HG03520 (cell line): ENCODE measurements around the gene NLRC3.
"Not testable (repeated sequence)": the region's sequence is repeated elsewhere in the genome, so short reads cannot be mapped to it uniquely, and the experiment has no call there.

ENCODE experiments used
- ATAC-seq: cut with Tn5 transposase; IDR thresholded peaks from one replicate; pipeline ENCODE4 v1.9.1; 2021; ENCODE audit warnings: mild to moderate bottlenecking, moderate library complexity; ENCODE audit not compliant: unreplicated experiment

NLRC3 gene, protein sequence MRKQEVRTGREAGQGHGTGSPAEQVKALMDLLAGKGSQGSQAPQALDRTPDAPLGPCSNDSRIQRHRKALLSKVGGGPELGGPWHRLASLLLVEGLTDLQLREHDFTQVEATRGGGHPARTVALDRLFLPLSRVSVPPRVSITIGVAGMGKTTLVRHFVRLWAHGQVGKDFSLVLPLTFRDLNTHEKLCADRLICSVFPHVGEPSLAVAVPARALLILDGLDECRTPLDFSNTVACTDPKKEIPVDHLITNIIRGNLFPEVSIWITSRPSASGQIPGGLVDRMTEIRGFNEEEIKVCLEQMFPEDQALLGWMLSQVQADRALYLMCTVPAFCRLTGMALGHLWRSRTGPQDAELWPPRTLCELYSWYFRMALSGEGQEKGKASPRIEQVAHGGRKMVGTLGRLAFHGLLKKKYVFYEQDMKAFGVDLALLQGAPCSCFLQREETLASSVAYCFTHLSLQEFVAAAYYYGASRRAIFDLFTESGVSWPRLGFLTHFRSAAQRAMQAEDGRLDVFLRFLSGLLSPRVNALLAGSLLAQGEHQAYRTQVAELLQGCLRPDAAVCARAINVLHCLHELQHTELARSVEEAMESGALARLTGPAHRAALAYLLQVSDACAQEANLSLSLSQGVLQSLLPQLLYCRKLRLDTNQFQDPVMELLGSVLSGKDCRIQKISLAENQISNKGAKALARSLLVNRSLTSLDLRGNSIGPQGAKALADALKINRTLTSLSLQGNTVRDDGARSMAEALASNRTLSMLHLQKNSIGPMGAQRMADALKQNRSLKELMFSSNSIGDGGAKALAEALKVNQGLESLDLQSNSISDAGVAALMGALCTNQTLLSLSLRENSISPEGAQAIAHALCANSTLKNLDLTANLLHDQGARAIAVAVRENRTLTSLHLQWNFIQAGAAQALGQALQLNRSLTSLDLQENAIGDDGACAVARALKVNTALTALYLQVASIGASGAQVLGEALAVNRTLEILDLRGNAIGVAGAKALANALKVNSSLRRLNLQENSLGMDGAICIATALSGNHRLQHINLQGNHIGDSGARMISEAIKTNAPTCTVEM

DNA sequence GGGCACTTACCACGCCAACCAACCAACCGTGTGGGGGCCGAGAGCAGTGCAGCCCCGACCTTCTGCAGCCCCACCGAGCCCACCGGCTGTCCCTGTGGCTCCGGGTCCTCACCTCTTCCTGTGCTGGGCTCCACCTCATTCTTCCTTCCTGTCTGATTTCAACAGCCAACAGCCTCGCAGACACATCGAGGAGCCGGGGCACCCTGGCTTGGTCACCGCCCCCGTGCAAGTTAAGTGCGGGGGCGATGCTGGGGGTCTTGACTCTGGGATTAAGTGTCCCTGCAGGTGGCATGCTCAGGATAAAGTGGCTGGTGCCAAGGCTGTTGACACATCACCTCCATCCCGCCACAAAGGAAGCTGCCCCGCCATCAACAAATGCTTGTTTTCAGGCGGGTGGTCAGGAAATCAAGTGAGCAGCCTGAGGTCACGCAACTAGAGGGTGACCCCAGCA lies at the start of gene NLRC3:
NLRC3 (minus strand) TSS at position 102 of the 451 bp plus-strand sequence. CDS start 12,367 bp downstream, outside the sequence.
- ATAC-seq, result no peak

DNA sequence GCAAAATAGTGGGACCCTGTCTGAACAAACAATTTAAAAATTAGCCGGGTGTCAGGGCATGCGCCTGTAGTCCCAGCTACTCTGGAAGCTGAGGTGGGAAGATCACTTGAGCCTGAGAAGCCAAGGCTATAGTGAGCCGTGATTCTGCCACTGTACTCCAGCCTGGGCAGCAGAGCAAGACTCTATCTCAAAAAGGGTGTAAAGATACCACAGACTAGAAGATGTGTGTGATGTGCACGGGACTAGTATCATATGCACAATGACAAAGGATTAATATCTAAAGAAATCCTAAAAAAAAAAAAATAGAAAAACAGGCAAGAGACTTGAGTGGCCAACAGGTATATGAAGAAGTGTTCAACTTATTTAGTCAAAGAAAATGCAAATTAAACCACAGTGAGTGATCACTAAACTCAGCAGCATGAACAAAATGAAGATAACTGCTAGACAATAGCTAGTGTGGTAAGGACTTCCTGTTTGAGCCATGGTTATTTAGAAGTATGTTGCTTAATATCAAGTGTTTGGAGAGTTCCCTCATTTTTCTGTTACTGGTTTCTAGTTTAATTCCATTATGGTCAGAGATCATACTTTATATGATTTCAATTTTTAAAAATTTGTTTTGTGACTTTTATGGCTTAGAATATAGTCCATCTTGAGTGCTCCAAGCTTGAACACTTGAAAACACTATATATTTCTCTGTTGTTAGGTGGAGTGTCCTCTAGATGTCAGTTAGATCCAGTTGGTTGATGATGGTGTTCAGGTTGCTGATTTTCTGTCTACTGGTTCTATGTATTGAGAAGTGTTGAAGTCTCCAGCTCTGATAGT lies 48.9 kb upstream of the NLRC3 start:
- no peak for ATAC-seq

DNA sequence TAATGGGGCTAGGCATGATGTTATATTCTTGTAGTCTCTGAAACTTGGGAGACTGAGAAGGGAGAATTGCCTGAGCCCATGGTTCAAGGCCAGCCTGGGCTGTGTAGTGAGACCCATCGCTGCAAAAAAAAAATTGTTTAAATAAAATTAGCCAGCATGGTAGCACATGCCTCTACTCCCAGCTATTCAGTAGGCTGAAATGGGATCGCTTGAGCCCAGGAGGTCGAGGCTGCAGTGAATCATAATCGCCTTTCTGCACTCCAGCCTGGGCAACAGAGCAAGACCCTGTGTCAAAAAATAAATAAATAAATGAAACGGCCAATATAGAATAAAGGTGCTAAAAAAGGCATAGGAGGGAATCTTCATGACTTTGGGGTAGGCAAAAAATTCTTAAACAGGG lies 48.1 kb upstream of the NLRC3 start:
- no peak for ATAC-seq

DNA sequence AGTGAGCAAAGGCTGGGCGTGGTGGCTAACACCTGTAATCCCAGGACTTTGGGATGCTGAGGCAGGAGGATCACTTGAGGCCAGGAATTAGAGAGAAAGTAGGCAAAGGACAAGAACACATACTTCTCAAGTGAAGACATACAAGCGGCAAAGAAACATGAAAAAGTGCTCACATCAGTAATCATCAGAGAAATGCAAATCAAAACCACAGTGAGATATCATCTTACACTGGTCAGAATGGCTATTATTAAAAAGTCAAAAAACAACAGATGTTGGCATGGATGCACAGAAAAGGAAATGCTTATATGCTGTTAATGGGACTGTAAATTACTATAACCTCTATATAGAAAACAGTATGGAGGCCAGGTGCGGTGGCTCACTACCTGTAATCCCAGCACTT lies 46.4 kb upstream of the NLRC3 start:
- no peak for ATAC-seq

DNA sequence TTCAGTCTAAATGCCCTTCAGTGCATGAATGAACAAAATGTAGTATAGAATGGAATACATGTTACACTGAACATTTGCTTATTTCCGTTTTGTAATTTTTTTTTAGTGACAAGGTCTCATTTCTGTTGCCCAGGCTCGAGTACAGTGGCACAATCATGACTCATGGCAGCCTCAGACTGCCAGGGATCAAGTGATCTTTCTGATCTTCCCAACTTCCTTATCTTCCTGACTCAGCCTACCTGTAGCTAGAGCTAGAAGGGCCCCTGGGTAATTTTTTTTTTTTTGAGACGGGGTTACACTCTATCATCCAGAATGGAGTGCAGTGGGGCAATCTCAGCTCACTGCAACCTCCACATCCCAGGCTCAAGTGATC lies 41.6 kb upstream of the NLRC3 start:
- ATAC-seq, result no peak

DNA sequence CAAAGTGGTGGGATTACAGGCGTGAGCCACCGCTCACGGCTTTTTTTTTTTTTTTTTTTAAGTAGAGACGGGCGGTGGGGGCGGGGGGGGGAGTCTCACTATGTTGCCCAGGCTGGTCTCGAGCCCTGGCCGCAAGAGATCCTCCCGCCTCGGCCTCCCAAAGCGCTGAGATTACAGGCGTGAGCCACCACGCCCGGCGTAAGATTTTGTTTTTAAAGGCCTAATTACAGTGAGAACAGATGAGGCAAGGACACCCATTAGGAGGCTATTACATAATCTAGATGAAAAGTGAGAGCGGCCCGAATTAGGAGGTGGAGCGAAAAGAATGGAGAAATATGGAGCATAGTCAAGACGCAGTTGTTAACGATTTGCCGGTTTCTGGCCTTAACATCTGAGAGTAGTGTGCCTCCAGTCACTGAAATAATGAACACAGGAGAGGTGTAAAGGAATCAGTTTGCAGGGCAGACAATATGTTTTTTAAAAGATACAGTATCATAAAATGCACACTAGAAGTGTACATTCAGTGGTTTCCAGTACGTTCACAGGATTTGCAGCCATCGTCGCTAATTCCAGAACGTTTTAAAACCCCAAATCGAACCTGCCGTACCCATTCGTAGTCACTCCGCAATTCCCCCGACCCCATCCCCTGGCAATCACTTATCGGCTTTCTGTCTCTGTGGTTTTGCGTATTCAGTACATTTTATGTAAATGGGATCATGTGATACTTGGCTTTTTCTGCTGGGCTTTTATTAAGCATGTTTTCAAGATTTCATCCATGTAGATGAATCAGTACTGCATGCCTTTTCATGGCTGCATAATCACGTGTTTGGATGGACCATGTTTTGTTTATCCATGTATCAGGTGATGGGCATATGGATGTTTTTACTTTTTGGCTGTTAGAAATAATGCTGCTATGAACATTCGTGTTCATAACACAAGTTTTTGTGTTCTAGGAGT lies 35.6 kb upstream of the NLRC3 start:
- no peak for ATAC-seq

DNA sequence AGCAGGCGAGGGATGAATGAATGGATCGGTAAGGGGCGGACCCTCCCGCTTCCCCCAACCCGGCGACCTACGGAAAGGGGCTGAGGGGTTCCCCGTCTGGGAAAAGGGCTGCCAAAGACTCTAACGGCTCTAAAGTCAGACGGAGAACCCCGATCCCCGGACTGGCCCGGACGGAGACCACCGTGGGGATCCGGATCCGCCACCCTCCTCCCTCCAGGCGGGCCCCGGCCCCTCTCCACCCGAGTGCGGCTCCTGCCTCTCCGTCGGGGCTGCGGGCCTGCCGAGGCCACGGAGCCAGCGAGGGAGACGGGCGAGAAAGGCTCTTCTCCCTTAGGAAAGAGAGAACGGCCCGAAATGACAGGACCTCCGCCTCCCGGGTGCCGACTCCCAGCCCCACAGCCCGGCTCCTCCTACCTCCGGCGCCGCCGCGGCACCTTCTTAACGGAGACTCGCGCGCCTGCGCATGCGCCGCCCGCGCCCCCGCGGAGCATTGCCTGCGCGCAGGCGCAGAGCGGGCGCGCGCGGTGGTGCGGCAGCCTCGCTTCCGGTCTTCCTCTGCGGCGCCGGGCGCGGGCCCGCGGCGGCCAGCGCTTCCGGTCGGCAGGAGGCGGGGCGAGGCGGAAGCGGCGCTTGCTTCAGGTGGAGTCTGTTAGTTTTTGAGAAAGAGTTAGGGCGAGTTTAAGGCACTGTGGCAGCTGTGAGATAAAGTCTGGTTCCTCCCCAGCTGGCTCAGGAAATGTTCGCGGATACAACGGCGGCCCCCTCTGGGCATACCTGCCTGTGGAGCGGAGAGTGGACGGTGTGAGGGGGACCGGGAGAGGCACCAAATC lies 34.2 kb upstream of the NLRC3 start, which contains the start of gene SLX4:
SLX4 (minus strand) TSS at position 461 of the 830 bp plus-strand sequence. CDS start 2,642 bp downstream, outside the sequence.
- peak; percentile 83 for ATAC-seq

DNA sequence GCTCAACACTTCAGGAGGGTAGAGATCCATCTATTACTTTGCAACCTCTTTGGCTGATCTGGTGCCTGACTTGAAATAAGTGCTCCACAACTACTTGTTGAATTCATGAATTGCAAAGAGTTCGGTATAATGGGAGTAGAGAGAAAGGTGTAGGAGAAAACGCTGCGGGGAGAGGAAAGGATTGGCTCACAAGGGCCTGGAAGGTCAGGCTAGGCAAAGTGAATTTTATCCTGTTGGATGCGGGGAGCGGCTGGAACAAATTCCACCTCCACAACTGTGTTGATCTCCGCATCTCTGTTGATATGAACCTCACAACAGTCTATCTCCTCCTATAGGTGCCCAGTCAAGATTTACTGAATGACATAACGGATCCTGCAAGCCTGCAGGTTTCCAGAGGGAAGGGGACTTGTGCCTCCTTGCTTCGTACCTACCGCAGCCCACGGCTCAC lies 33.5 kb upstream of the NLRC3 start:
- ATAC-seq, result no peak

DNA sequence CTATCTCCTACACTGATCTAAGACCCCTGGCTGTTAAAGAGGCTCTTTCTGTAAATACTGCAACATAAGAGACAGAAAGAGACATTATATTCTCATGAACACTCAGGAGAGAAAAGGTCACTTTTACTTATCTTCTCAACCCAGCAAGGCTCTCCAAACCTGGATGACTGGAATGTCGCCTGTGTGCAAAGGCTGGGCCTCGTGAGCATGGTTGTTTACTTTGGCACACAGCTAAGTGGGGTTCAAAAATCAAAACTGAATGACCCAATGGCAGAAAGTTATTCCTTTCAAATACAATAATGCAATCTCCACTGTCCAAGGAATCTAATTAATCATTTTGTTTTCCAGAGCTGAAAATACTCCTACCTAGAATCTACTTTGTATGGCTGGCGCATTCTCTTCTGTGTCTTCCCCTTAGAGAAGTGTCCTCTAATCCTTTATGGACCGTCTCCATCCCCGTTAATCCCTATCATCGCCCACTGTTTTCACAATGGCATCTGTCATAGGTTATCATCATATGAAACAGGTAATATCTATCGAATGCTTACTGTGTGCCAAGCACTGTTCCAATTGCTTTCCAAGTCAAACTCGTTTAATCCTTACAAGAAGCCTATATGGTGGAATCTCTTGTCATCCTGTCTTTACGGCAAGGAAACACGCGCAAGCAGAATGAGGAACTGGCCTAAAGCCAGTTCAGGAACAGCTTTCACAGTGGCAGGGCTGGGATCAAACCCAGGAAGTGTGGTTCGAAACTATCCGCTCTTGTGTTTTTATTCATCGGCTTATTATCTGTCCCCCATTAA lies 32.9 kb upstream of the NLRC3 start:
- no peak for ATAC-seq

DNA sequence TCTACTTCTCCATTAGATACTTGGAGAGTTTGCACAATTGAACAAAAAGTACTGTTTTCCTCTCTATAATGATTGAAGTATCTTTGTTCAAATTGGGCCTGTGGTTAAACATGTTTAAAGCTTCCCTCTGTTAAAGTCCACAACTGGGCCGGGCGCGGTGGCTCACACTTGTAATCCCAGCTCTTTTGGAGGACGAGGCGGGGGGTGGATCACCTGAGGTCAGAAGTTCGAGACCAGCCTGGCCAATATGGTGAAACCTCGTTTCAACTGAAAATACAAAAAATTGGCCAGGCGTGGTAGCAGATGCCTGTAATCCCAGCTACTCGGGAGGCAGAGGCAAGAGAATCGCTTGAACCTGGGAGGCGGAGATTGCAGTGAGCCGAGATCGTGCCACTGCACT lies 31.8 kb upstream of the NLRC3 start:
- not testable (repeated sequence) for ATAC-seq

DNA sequence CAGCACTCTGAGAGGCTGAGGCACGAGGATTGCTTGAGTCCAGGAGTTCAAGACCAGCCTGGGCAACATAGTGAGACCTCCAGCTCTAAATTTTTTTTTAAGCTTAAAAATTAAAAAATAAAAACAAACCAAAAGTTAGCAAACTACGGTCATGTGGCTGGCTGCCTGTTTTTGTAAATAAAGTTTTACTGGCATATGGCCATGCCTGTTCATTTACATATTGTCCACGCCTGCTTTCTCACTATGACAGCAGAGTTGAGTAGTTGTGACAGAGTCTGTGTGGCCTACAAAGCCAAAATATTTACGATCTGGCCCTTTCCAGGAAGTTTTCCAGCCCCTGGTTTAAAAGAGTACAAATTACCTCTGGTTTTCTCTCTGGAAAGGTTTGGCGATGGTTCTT lies 30.9 kb upstream of the NLRC3 start:
- ATAC-seq, result no peak

DNA sequence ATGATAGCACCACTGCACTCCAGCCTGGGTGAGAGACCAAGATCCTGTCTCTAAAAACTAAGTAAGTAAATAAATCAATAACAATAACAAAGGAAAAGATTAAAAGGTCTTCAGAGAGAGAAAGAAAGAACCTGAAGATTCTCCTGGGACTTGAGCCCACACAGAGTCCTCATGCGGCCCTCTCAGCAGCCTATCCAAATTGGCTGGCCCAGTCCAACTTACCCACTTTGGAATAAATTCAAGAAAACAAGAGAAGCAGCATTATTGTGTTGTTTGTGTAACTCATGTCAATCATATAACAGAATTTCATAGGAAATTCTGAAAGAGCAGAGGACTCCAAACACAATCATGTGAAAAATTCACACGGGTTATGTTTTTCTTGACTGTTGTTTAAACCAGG lies 30.4 kb upstream of the NLRC3 start:
- ATAC-seq, result no peak

DNA sequence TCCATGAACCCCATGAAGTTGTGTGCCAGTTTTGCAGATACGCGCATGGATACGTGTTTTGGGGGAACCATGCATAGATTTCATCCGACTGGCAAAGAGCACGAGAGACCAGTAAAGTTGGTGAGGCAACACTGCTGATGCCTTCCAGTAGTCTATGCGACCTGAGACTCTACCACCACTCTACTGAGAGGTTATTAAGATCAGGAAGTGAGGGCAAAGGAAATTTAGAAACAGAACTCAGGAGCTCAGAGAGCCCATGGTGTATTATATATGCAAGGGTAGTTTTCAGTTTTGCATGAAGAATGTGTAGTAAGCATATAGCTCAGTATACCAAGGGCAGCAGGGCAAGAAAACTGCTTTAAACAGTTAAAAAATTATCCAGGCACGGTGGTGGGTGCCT lies 30.0 kb upstream of the NLRC3 start:
- no peak for ATAC-seq

DNA sequence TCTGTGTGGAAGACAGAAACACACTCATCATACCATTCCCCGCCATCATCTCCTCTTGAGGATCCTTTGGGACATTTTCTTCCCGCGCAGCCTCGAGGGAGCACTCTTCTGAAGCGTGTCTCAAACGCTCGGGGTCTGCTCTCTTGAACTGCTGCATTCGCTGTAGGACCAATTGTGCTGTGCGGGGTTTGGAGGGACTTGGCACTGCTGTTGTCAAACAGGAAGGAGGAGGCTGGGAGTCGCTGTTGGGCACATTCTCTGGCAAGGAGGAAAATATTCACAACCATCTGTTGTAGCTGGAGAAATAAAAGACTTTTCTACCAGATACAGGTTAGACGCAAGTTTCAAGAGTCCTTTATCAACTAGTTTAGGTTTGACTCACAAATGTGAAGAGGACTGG lies 29.2 kb upstream of the NLRC3 start:
- ATAC-seq, result no peak

DNA sequence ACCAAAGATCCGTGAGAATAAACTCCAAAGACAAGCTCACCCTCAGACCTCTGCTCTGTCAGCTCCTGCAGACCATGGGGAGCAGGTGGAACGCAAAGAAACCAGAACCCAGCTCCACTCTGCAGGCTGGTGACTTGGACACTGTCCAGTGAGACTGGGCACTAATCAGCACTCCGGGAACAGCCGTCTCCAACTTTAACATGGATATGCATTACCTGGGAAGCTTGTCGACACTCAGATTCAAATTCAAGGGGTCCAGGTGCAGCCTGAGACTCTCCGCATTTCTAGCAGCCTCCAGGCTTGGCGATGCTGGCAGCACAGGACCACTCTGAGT lies 25.1 kb upstream of the NLRC3 start:
- ATAC-seq, result no peak

DNA sequence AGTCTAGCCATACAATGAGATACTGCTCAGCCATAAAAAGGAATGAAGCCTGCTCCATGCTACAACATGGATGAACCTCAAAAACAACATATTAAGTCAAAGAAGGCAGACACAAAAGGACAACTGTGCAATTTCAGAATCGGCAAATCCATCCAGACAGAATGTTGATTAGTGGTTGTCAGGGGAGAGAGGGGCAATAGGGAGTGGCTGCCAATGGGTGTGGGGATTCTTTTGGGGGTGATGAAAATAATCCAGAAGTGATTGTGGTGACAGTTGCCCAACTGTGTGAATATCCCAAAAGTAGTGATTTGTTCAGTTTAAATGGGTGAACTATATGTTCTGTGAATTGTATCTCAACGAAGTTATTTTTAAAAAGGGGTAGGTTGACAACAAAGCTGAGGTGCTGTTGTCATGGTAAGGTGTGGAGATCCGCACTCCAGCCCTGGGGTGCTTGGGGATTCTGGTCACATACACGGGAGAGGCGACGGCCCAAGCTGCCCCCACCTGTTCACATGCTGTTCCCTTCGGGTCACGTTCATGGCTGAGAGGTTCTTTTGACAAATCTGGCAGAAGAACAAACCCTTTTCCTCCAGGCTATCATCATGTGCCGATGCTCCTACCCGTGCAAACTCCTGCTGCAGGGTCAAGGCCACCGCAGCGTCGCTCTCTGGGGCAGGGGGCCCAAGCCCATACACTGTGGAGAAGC lies 24.6 kb upstream of the NLRC3 start:
- no peak for ATAC-seq

DNA sequence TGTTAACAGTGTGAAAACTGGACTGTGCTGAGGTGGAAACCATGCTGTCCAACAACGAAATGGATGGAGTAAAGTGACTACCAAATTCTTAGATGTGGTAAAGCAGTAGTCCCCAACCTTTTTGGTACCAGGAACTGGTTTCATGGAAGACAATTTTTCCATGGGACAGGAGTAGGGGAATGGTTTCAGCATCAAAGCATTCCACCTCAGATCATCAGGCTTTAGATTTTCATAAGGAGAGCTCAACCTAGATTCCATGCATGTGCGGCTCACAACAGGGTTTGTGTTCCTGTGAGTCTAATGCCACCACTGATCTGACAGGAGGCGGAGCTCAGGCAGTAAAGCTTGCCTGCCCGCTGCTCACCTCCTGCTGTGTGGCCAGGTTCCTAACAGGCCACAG lies 22.7 kb upstream of the NLRC3 start:
- ATAC-seq, result no peak
